ENCODE measurements around the gene OR2K2. TPM values are rescaled to one million over a fixed set of nuclear protein-coding genes. Genes with fewer than 3 reads are reported as not detected.
A peak's percentile ranks its signal among the peaks of the same experiment; 100 is the strongest.

The OR2K2 gene
- total RNA-seq (not detected), polyA plus RNA-seq (not detected)
- long read RNA-seq, donor 1: 0 reads
- long read RNA-seq, donor 2: 0 reads
- long read RNA-seq, donor 3: 0 reads
- long read RNA-seq, donor 4: 0 reads

GRCh38 chr9:111330124-111330523 is at the start of gene OR2K2:
Gene OR2K2 (minus strand): TSS chr9:111330224. CDS start chr9:111328433, 1,791 bp downstream.
- 85% methylated on average over 4 of the region's 4 CpGs for WGBS
- intact Hi-C loops (cut with DNase I): no loop called here
- Histone ChIP-seq H3K9me3 (ENCODE audit: control insufficient read depth, low read length) (no peaks in the 10 kb centered on the region), H3K27me3 (ENCODE audit: control insufficient read depth, insufficient read depth) (no peaks in the 10 kb centered on the region), H3K4me1 (ENCODE audit: control insufficient read depth, insufficient read depth, low read length) (no peaks in the 10 kb centered on the region), H3K4me3 (ENCODE audit: low read length) (no peak within 1 kb of the TSS), H3K27ac (ENCODE audit: low read length) (no peak within 1 kb of the TSS)
- ATAC-seq (no peak), DNase-seq (no peak)

- no peak for DNase-seq
- no peak overlapping the region for H3K4me3 ChIP-seq (ENCODE audit: low read length)
- intact Hi-C loops (cut with DNase I): loop anchor here in 1 of 4 donors (10.0 kb wide), 1 partner anchor 49 kb away; no protein-coding TSS in a partner anchor
- H3K4me1 ChIP-seq (ENCODE audit: control insufficient read depth, insufficient read depth, low read length): no peaks in the 10 kb centered on the region
- H3K27me3 ChIP-seq (ENCODE audit: control insufficient read depth, insufficient read depth): no peaks in the 10 kb centered on the region
- H3K27ac ChIP-seq (ENCODE audit: low read length): no peak overlapping the region
- H3K9me3 ChIP-seq (ENCODE audit: control insufficient read depth, low read length): no peaks in the 10 kb centered on the region
- ATAC-seq: no peak
- 97% methylated on average over 3 of the region's 3 CpGs for WGBS
These were observed 46.0 kb upstream of the OR2K2 start for GRCh38 chr9:111375817-111376564.

DNA sequence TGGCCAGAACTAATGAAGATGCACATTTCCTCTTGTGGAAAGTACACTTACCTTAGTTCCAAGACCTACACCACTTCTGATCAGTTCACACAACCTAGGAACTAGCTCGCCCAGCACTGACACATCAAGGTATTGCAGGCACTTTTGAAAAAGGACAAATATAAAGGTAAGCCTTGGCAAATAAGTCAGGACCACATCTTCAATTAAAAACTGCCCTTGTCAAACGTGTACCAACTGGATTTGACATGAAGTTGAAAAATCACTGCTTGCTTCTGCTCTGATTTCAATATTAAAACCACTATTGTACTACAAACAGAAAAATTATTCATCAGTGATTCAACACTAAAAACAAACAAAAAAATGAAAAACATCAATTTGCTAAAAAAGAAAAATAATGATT is 45.0 kb upstream of the OR2K2 start:
- Histone ChIP-seq H3K4me1 (ENCODE audit: control insufficient read depth, insufficient read depth, low read length) (no peaks in the 10 kb centered on the region), H3K27me3 (ENCODE audit: control insufficient read depth, insufficient read depth) (no peaks in the 10 kb centered on the region), H3K4me3 (ENCODE audit: low read length) (no peak overlapping the region), H3K27ac (ENCODE audit: low read length) (no peak overlapping the region), H3K9me3 (ENCODE audit: control insufficient read depth, low read length) (no peaks in the 10 kb centered on the region)
- DNase-seq: no peak
- intact Hi-C loops (cut with DNase I): loop anchor here in 1 of 4 donors (10.0 kb wide), 1 partner anchor 50 kb away; no protein-coding TSS in a partner anchor
- 91% methylated on average over 2 of the region's 2 CpGs for WGBS
- no peak for ATAC-seq

GRCh38 chr9:111372297-111372696 is 42.3 kb upstream of the OR2K2 start:
- 96% methylated on average over 6 of the region's 6 CpGs for WGBS
- intact Hi-C loops (cut with DNase I): loop anchor here in 1 of 4 donors (10.0 kb wide), 1 partner anchor 53 kb away; no protein-coding TSS in a partner anchor
- Histone ChIP-seq H3K4me1 (ENCODE audit: control insufficient read depth, insufficient read depth, low read length) (no peaks in the 10 kb centered on the region), H3K27me3 (ENCODE audit: control insufficient read depth, insufficient read depth) (no peaks in the 10 kb centered on the region), H3K4me3 (ENCODE audit: low read length) (no peak overlapping the region), H3K9me3 (ENCODE audit: control insufficient read depth, low read length) (no peaks in the 10 kb centered on the region), H3K27ac (ENCODE audit: low read length) (no peak overlapping the region)
- DNase-seq (no peak), ATAC-seq (no peak)

DNA sequence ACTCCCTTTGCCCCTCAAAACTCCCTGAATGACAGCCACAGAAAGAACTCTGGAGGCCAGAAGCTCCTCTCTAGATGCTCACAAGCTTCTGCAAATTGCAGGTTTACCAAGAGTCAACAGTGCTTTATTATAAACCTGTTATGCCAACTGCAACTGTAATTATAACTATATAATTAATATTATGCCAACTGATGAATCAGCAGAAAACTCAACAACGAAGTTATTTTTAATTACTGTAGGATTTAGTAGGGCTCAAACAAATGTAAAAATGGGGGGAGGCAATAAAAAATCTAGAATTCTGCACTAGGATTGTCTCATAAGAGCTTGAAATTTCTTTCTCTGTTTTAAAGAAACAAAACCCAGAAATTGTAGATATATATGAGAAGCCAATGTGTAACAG is 37.0 kb upstream of the OR2K2 start:
- ATAC-seq (no peak), DNase-seq (no peak)
- no peaks in the 10 kb centered on the region for H3K9me3 ChIP-seq (ENCODE audit: control insufficient read depth, low read length)
- H3K4me1 ChIP-seq (ENCODE audit: control insufficient read depth, insufficient read depth, low read length): no peaks in the 10 kb centered on the region
- 98% methylated on average over 1 of the region's 1 CpG for WGBS
- intact Hi-C loops (cut with DNase I): loop anchor here in 1 of 4 donors (10.0 kb wide), 1 partner anchor 48 kb away; no protein-coding TSS in a partner anchor
- H3K4me3 ChIP-seq (ENCODE audit: low read length): no peak overlapping the region
- no peak overlapping the region for H3K27ac ChIP-seq (ENCODE audit: low read length)
- H3K27me3 ChIP-seq (ENCODE audit: control insufficient read depth, insufficient read depth): no peaks in the 10 kb centered on the region

- Histone ChIP-seq H3K27me3 (ENCODE audit: control insufficient read depth, insufficient read depth) (no peaks in the 10 kb centered on the region), H3K4me3 (ENCODE audit: low read length) (no peak overlapping the region), H3K9me3 (ENCODE audit: control insufficient read depth, low read length) (no peaks in the 10 kb centered on the region), H3K4me1 (ENCODE audit: control insufficient read depth, insufficient read depth, low read length) (no peaks in the 10 kb centered on the region), H3K27ac (ENCODE audit: low read length) (no peak overlapping the region)
- ATAC-seq (no peak), DNase-seq (no peak)
- 82% methylated on average over 5 of the region's 5 CpGs for WGBS
- intact Hi-C loops (cut with DNase I): loop anchor here in 1 of 4 donors (10.0 kb wide), 1 partner anchor 52 kb away; no protein-coding TSS in a partner anchor
These were observed 32.5 kb upstream of the OR2K2 start for GRCh38 chr9:111362526-111362925.

DNA sequence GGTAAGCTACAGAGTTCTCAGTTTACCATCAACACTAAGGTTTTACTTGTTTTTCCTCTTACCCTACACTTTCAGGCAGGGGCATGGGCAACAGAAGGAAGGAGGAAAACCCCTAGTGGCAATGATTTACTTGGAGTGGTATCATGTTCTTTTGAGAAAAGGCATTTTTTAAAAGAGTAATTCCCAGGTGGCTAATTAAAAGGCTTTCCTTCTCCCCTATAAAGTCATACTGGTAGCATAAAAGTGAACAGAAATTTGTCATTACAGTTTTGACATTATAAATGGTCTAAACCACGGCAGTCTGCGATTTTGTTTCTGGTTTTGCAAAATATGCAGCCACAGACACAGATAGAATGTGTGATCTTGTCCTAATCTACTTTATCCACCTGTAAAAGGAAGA is 30.9 kb upstream of the OR2K2 start:
- no peak overlapping the region for H3K27ac ChIP-seq (ENCODE audit: low read length)
- intact Hi-C loops (cut with DNase I): loop anchor here in 1 of 4 donors (10.0 kb wide), 1 partner anchor 54 kb away; no protein-coding TSS in a partner anchor
- H3K4me1 ChIP-seq (ENCODE audit: control insufficient read depth, insufficient read depth, low read length): no peaks in the 10 kb centered on the region
- no peak for DNase-seq
- no peaks in the 10 kb centered on the region for H3K9me3 ChIP-seq (ENCODE audit: control insufficient read depth, low read length)
- no peak overlapping the region for H3K4me3 ChIP-seq (ENCODE audit: low read length)
- no peaks in the 10 kb centered on the region for H3K27me3 ChIP-seq (ENCODE audit: control insufficient read depth, insufficient read depth)
- WGBS: 91% methylated on average over 2 of the region's 2 CpGs
- no peak for ATAC-seq

DNA sequence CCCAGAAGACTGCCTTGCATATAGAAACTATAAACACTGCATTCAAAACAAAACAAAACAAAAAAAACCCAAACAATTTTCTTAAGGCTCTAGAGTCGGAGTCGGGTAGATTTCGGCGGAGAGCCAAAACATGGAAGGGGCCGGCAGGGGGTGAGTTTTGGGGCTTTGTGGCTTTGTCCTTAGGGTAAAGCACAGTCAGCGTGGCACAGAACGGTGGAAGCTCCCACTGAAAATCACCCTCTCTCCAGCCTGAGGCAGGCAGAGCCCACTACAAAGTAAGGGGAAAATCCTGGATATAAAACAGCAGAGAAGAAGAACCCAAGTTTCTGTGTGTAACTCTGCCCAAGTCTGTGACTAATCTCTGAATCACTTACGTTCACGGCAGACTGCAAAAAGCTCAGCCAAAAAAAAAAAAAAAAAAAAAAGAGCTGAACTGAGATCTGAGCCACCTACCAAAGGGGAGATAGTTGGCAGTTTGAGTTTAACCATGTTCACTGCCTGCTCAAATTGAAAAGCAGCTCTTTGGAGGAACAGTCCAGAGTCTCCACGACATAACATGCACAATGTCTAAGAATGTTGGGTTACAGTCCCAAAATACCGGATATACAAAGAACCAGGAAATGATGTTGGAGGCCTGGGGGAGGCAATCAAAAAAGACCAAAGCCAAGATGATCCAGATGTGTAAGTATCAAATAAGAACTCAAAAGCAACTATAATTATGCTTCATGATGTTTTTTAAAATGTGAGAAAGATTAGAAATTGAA is 26.6 kb upstream of the OR2K2 start:
- peak; percentile 62 to 64 for ATAC-seq
- peak in 2 of 3 donors; percentile 9 to 38 for DNase-seq
- Histone ChIP-seq H3K27ac (ENCODE audit: low read length) (peak overlapping the region; percentile 21), H3K4me1 (ENCODE audit: control insufficient read depth, insufficient read depth, low read length) (no peaks in the 10 kb centered on the region), H3K27me3 (ENCODE audit: control insufficient read depth, insufficient read depth) (no peaks in the 10 kb centered on the region), H3K9me3 (ENCODE audit: control insufficient read depth, low read length) (no peaks in the 10 kb centered on the region), H3K4me3 (ENCODE audit: low read length) (no peak overlapping the region)
- intact Hi-C loops (cut with DNase I): no loop called here
- WGBS: 63% methylated on average over 11 of the region's 11 CpGs

DNA sequence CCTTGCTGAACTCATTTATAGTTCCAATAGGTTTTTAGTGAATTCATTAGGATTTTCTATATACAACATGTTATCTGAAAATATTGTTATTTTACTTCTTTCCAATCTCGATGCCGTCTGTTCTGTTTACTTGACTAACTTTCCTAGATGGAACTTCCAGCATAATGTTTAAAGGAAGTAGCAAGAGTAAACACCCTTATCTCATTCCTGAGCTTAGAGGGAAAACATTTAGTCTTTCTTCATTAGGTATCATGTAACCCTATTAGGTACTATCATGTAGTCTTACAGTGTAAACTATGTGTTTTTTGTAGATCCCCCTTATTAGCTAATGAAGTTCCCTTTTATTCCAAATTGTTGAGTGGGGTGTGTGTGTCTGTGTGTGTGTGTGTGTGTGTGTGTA is 22.5 kb upstream of the OR2K2 start:
- Histone ChIP-seq H3K4me1 (ENCODE audit: control insufficient read depth, insufficient read depth, low read length) (no peaks in the 10 kb centered on the region), H3K27ac (ENCODE audit: low read length) (no peak overlapping the region), H3K9me3 (ENCODE audit: control insufficient read depth, low read length) (no peaks in the 10 kb centered on the region), H3K4me3 (ENCODE audit: low read length) (no peak overlapping the region), H3K27me3 (ENCODE audit: control insufficient read depth, insufficient read depth) (no peaks in the 10 kb centered on the region)
- 68% methylated on average over 2 of the region's 2 CpGs for WGBS
- no peak for ATAC-seq
- intact Hi-C loops (cut with DNase I): no loop called here
- no peak for DNase-seq

DNA sequence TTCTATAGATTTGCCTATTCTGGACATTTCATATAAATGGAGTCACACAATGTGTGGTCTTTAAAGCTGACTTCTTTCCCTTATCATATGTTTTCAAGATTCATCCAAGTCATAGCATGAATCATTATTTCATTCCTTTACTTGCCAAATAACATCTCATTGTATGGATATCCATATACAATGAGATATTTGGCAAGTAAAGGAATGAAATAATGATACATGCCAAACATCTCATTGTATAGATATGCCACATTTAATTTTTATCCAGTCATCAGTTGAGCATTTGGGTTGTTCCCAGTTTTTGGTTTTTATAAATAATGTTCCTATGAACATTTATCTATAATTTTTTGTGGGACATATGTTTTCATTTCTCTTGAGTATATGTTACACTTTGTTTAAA is 20.5 kb upstream of the OR2K2 start:
- intact Hi-C loops (cut with DNase I): no loop called here
- Histone ChIP-seq H3K4me3 (ENCODE audit: low read length) (no peak overlapping the region), H3K4me1 (ENCODE audit: control insufficient read depth, insufficient read depth, low read length) (no peaks in the 10 kb centered on the region), H3K27ac (ENCODE audit: low read length) (no peak overlapping the region), H3K27me3 (ENCODE audit: control insufficient read depth, insufficient read depth) (no peaks in the 10 kb centered on the region), H3K9me3 (ENCODE audit: control insufficient read depth, low read length) (no peaks in the 10 kb centered on the region)
- DNase-seq: no peak
- ATAC-seq: no peak

DNA sequence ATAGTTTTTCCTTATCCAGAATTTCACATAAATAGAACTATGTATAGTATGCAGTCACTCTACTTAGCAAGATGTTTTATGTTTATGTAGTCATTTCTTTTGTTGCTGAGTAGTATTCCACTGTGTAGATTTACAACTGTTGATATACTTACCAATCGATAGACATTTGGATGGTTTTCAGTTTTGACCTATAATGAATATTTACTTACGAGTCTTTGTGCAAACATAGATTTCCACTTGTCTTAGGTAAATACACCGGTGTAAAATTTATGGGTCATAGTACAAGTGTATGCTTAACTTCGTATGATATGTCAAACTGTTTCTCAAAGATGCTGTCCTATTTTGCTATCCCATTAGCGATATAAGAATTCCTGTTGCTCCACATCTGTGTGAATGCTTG is 19.7 kb upstream of the OR2K2 start:
- Histone ChIP-seq H3K27ac (ENCODE audit: low read length) (no peak overlapping the region), H3K27me3 (ENCODE audit: control insufficient read depth, insufficient read depth) (no peaks in the 10 kb centered on the region), H3K4me3 (ENCODE audit: low read length) (no peak overlapping the region), H3K9me3 (ENCODE audit: control insufficient read depth, low read length) (no peaks in the 10 kb centered on the region), H3K4me1 (ENCODE audit: control insufficient read depth, insufficient read depth, low read length) (no peaks in the 10 kb centered on the region)
- 83% methylated on average over 5 of the region's 5 CpGs for WGBS
- no peak for ATAC-seq
- intact Hi-C loops (cut with DNase I): no loop called here
- no peak for DNase-seq
